Thyroid gland (tissue), 4 donors: ENCODE results near the gene DOCK1.

ENCODE experiments used
- CTCF ChIP-seq, 6 experiments: fragments of 200-600 bp in 3 of 6; fragments of 450-650 bp in 3 of 6; sonication (generic) in 3 of 6; IDR thresholded peaks; one replicate each; pipeline ENCODE4 v1.5.1; 2016 to 2019; ENCODE audit warnings: antibody characterized with exemption in 6 of 6, mild to moderate bottlenecking in 2 of 6, inconsistent platforms in 1 of 6, moderate library complexity in 1 of 6
- POLR2A ChIP-seq, 2 donors: fragments of 450-650 bp; IDR thresholded peaks; one replicate each; pipeline ENCODE4 v1.6.1; 2017; ENCODE audit warnings: antibody characterized with exemption in 2 of 2, mild to moderate bottlenecking in 2 of 2, moderate library complexity in 1 of 2

- TF ChIP-seq CTCF (IDR thresholded peaks at IDR 0.05) (no peak), POLR2A (IDR thresholded peaks at IDR 0.05) (no peak)
These were observed 417.1 kb downstream of the DOCK1 start for GRCh38 chr10:127322286-127322685.
